ENCODE data around the gene PARS2.
"Not testable (repeated sequence)": the region's sequence is repeated elsewhere in the genome, so short reads cannot be mapped to it uniquely, and the experiment has no call there.

The PARS2 gene

GRCh38 chr1:54798769-54799641 lies 34.7 kb upstream of the PARS2 start:
- DNase-seq: no peak

GRCh38 chr1:54798206-54798605 lies 33.9 kb upstream of the PARS2 start:
- DNase-seq: no peak

- DNase-seq: no peak
Observed at GRCh38 chr1:54796902-54797301, 32.6 kb upstream of the PARS2 start.

- no peak for DNase-seq
Observed at GRCh38 chr1:54795841-54796468, 31.6 kb upstream of the PARS2 start.

GRCh38 chr1:54795356-54795665 lies 31.0 kb upstream of the PARS2 start:
- DNase-seq: no peak

- DNase-seq: no peak
Observed at GRCh38 chr1:54794451-54795355, 30.4 kb upstream of the PARS2 start.

- DNase-seq: no peak
Observed at GRCh38 chr1:54792686-54793282, 28.5 kb upstream of the PARS2 start.

- DNase-seq: peak; percentile 80
Observed at GRCh38 chr1:54791880-54792522, 27.7 kb upstream of the PARS2 start.

GRCh38 chr1:54788459-54788858 lies 24.1 kb upstream of the PARS2 start:
- DNase-seq: no peak

- no peak for DNase-seq
Observed at GRCh38 chr1:54787604-54788003, 23.3 kb upstream of the PARS2 start.

- no peak for DNase-seq
Observed at GRCh38 chr1:54786778-54787177, 22.5 kb upstream of the PARS2 start.

GRCh38 chr1:54784066-54784465 lies 19.7 kb upstream of the PARS2 start:
- DNase-seq: no peak

- no peak for DNase-seq
Observed at GRCh38 chr1:54782588-54782987, 18.3 kb upstream of the PARS2 start.

- no peak for DNase-seq
Observed at GRCh38 chr1:54782156-54782555, 17.8 kb upstream of the PARS2 start.

- no peak for DNase-seq
Observed at GRCh38 chr1:54781023-54781723, 16.9 kb upstream of the PARS2 start.

GRCh38 chr1:54777431-54777830 lies 13.1 kb upstream of the PARS2 start:
- DNase-seq: no peak

GRCh38 chr1:54777011-54777410 lies 12.7 kb upstream of the PARS2 start:
- no peak for DNase-seq

- DNase-seq: not testable (repeated sequence)
Observed at GRCh38 chr1:54775828-54776721, 11.8 kb upstream of the PARS2 start.

GRCh38 chr1:54774820-54775498 lies 10.6 kb upstream of the PARS2 start:
- DNase-seq: peak; percentile 26

- no peak for DNase-seq
Observed at GRCh38 chr1:54772951-54773350, 8.6 kb upstream of the PARS2 start.

Measured in hematopoietic multipotent progenitor cell treated with erythropoietin and hydrocortisone succinate and interleukin-3 and kit ligand, for 6 days (in vitro differentiated cells).